Mucosa of stomach (tissue), 1 donor: Measurements from ENCODE around the gene MAF.

Experiments
- H3K27me3 ChIP-seq: one replicate; pipeline ENCODE4 v1.7.0; 2013; ENCODE audit warnings: mild to moderate bottlenecking, low read length; ENCODE audit not compliant: control insufficient read depth, insufficient read depth
- H3K36me3 ChIP-seq: one replicate; pipeline ENCODE4 v1.7.0; 2013; ENCODE audit warnings: low read length; ENCODE audit not compliant: control insufficient read depth, insufficient read depth
- H3K4me1 ChIP-seq: one replicate; pipeline ENCODE4 v1.7.0; 2013; ENCODE audit warnings: mild to moderate bottlenecking, low read length; ENCODE audit not compliant: control insufficient read depth, insufficient read depth
- H3K4me3 ChIP-seq: one replicate; pipeline ENCODE4 v1.7.0; 2013; ENCODE audit warnings: low read length
- H3K9ac ChIP-seq: one replicate; pipeline ENCODE4 v1.7.0; 2013; ENCODE audit warnings: mild to moderate bottlenecking, low read length, moderate library complexity
- H3K9me3 ChIP-seq: one replicate; pipeline ENCODE4 v1.7.0; 2013; ENCODE audit warnings: mild to moderate bottlenecking, low read length, moderate library complexity; ENCODE audit not compliant: control insufficient read depth
- donor health status: Pancreatic carcinoma.

The MAF gene

DNA sequence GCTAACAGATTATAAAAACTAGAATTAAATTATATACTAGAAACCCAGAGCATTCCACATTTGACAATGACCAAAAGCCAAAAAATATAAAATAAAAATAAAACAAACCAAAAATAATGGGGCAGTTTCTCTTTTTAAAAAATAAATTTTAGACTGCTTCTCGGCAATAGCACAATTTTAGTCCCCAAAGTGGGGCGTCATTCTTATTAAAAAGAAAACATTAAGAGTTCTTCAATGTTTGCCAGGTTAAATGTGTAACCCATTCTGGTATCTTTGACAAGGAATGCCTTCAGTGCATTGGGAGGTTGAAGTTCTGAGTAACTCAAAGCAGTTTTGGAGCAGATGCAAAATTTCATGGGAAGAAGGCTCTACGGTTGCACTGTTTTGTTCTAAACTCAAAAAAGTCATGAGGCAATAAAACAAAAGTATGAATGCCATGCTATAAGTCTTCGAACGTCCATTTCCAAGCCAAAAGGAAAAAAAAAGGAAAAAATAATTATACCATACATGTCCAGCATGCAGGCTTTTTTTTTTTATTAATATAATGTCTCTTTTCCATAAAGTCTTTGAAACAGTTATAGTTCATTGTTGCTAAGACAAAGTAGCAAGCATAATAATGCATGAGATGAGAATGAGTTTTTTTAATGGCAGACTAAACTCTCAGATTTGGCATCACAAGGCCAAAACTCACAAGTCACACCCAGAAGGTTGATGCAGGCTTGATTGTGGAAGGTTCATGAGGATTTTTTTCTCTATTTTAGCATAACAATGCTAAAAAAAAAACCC, 3.1 kb downstream of the MAF start:
- H3K9me3 ChIP-seq: no peaks in the 10 kb centered on the region
- H3K27me3 ChIP-seq: peaks cover 5% of the 10 kb centered on the region
- no peaks in the 10 kb centered on the region for H3K36me3 ChIP-seq
- no peak overlapping the region for H3K9ac ChIP-seq
- H3K4me1 ChIP-seq: no peaks in the 10 kb centered on the region
- H3K4me3 ChIP-seq: no peak overlapping the region

- H3K4me1 ChIP-seq: no peaks in the 10 kb centered on the region
- H3K4me3 ChIP-seq: no peak overlapping the region
- no peaks in the 10 kb centered on the region for H3K36me3 ChIP-seq
- peak overlapping the region; percentile 13 for H3K9ac ChIP-seq
- H3K9me3 ChIP-seq: no peaks in the 10 kb centered on the region
- peaks cover 5% of the 10 kb centered on the region for H3K27me3 ChIP-seq
These were observed 4.5 kb downstream of the MAF start for GRCh38 chr16:79595931-79596450.

GRCh38 chr16:79595231-79595641, 5.3 kb downstream of the MAF start:
- Histone ChIP-seq H3K9me3 (no peaks in the 10 kb centered on the region), H3K4me3 (no peak overlapping the region), H3K27me3 (peaks cover 10% of the 10 kb centered on the region), H3K9ac (peak overlapping the region; percentile 13), H3K36me3 (no peaks in the 10 kb centered on the region), H3K4me1 (no peaks in the 10 kb centered on the region)

- no peaks in the 10 kb centered on the region for H3K9me3 ChIP-seq
- peaks cover 24% of the 10 kb centered on the region for H3K27me3 ChIP-seq
- H3K9ac ChIP-seq: no peak overlapping the region
- H3K36me3 ChIP-seq: no peaks in the 10 kb centered on the region
- H3K4me3 ChIP-seq: no peak overlapping the region
- H3K4me1 ChIP-seq: no peaks in the 10 kb centered on the region
These were observed 6.8 kb downstream of the MAF start for GRCh38 chr16:79593754-79594153.

DNA sequence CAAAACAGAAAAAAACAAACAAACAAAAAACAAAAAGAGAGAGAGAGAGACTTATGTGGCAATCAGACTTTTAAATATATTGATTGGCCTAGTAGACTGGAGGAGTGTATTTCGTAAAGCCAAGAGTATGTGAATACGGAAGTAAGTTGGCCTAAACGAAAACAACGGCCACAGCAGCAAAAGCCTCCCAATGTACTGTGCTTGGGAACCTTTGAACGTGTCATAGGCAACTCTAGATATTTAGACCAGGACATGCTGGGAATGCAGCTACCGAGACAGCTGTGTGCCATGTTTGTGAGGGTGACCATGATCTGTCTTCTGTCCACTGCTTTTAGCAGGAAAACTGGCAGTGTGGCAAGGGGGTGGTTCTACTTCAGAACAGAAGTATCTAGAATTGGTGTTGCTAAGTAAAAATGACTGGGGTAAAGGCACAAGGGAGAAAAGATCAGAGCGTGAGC, 7.4 kb downstream of the MAF start:
- Histone ChIP-seq H3K4me3 (no peak overlapping the region), H3K9ac (no peak overlapping the region), H3K36me3 (no peaks in the 10 kb centered on the region), H3K4me1 (no peaks in the 10 kb centered on the region), H3K27me3 (peaks cover 28% of the 10 kb centered on the region), H3K9me3 (no peaks in the 10 kb centered on the region)

GRCh38 chr16:79592186-79592585, 8.4 kb downstream of the MAF start:
- H3K27me3 ChIP-seq: peaks cover 30% of the 10 kb centered on the region
- no peak overlapping the region for H3K4me3 ChIP-seq
- H3K9me3 ChIP-seq: no peaks in the 10 kb centered on the region
- H3K9ac ChIP-seq: no peak overlapping the region
- H3K36me3 ChIP-seq: no peaks in the 10 kb centered on the region
- no peaks in the 10 kb centered on the region for H3K4me1 ChIP-seq

GRCh38 chr16:79589601-79590102, 10.9 kb downstream of the MAF start:
- Histone ChIP-seq H3K9ac (no peak overlapping the region), H3K36me3 (no peaks in the 10 kb centered on the region), H3K27me3 (peaks cover 37% of the 10 kb centered on the region), H3K4me1 (peaks cover 7% of the 10 kb centered on the region), H3K9me3 (no peaks in the 10 kb centered on the region), H3K4me3 (no peak overlapping the region)

GRCh38 chr16:79587897-79588296, 12.6 kb downstream of the MAF start:
- no peak overlapping the region for H3K4me3 ChIP-seq
- peaks cover 7% of the 10 kb centered on the region for H3K4me1 ChIP-seq
- no peaks in the 10 kb centered on the region for H3K36me3 ChIP-seq
- peaks cover 37% of the 10 kb centered on the region for H3K27me3 ChIP-seq
- H3K9me3 ChIP-seq: no peaks in the 10 kb centered on the region
- H3K9ac ChIP-seq: no peak overlapping the region

DNA sequence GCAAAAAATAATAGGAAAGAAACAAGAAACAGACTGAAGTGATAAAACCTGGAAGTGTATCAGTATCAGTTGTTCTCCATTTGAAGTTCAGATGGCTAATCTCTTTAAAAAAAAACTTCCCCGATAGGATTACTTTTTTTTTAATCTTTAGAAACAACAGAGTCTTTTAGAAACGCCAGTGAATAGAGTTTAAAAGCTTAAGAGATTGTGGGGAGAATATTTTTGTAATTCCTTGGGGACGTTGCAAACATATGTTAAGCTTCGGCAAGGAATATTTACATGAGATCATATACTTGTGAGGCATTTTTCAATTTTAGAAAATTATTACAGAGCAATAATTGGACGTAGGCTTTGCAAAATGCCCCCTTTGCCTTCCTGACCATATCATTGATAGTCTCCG, 13.2 kb downstream of the MAF start:
- Histone ChIP-seq H3K4me3 (no peak overlapping the region), H3K9me3 (no peaks in the 10 kb centered on the region), H3K4me1 (peaks cover 7% of the 10 kb centered on the region), H3K9ac (no peak overlapping the region), H3K27me3 (peaks cover 37% of the 10 kb centered on the region), H3K36me3 (no peaks in the 10 kb centered on the region)

- Histone ChIP-seq H3K9me3 (no peaks in the 10 kb centered on the region), H3K9ac (no peak overlapping the region), H3K36me3 (no peaks in the 10 kb centered on the region), H3K4me1 (peaks cover 7% of the 10 kb centered on the region), H3K27me3 (peaks cover 14% of the 10 kb centered on the region), H3K4me3 (no peak overlapping the region)
These were observed 17.7 kb downstream of the MAF start for GRCh38 chr16:79582789-79583188.

DNA sequence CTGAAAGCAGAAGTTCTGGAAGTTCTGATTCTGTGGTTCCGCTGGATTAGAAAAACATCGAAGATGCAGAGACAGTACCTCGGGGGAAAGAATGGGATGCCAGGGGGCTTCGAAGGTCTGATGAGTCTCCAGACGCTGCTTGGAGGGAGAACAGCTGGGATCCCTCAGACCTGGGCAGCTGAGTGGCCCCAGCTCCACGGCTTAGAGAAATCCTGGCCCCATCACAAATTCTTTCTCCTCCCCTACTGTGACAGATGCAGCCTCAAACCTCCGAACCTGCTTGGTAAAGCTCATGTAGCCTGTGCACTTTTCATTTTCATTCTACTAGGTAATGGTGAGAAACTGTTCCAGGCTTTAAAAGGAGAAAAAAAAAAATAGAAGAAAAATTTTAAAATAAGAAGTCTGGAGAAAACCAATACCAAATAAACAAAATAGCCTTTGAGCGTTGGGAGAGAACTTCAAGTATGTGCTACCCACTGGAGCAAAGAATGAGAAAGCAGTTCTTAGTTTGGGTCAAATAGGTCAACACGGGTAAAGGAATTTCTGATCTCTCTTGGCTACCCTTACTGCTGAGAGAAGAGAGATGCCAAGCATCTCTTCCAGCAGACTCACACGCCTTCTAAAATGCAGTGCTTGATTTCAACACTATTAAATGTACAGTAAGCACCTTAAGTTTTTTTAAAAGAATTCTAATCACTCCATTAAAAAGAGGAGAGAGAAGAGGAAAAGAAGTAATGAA, 19.9 kb downstream of the MAF start:
- Histone ChIP-seq H3K4me3 (no peak overlapping the region), H3K9ac (no peak overlapping the region), H3K4me1 (no peaks in the 10 kb centered on the region), H3K27me3 (peaks cover 3% of the 10 kb centered on the region), H3K9me3 (no peaks in the 10 kb centered on the region), H3K36me3 (no peaks in the 10 kb centered on the region)

DNA sequence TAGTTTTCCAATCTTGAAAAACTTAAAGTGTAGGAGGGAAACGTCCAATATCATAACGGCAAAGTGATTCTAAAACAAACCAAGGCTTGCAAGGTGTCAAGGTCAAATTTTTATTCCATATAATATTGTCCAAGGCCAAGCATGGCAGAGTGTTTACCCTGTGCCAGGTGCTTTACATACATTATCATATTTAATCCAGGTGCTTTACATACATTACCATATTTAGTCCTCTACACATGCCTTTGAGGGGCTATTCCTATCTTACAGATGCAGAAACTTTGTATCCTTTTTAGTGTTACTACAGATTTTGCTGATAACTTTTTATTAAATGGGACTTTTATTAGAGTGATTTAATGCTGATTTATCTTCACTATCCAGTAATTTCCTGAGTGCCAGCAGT, 23.9 kb downstream of the MAF start:
- Histone ChIP-seq H3K9ac (no peak overlapping the region), H3K9me3 (no peaks in the 10 kb centered on the region), H3K4me1 (no peaks in the 10 kb centered on the region), H3K27me3 (peaks cover 3% of the 10 kb centered on the region), H3K4me3 (no peak overlapping the region), H3K36me3 (no peaks in the 10 kb centered on the region)
